PC-9 (cell line): ENCODE results near the gene SYNRG. TPM values are rescaled to one million over a fixed set of nuclear protein-coding genes. Genes with fewer than 3 reads are reported as not detected.
A peak's percentile ranks its signal among the peaks of the same experiment; 100 is the strongest.

ENCODE experiments used
- BruUV-seq: library from RNA; stranded (reverse); fragments of 400-500 nt; replicated peaks from 2 replicates; lab custom pipeline; 2021; lab: Mats Ljungman, UMichigan
- CTCF ChIA-PET: fragments of 300-600 bp; sonication (Branson Sonifier 250); formaldehyde crosslinking; loops from one replicate; lab custom pipeline; 2022; ENCODE audit warnings: antibody characterized with exemption; lab: Charles Lee
- POLR2A ChIA-PET: fragments of 300-600 bp; sonication (Branson Sonifier 250); formaldehyde crosslinking; loops from one replicate; lab custom pipeline; 2022; ENCODE audit warnings: antibody characterized with exemption; ENCODE audit not compliant: unreplicated experiment; lab: Charles Lee
- DNase-seq, 2 experiments: peaks; one replicate each; pipeline versions ENCODE4 v3.0.0 to v3.0.0-alpha.2; 2015 to 2022; ENCODE audit warnings: mixed read lengths in 1 of 2
- H2AFZ ChIP-seq: fragments of 200-600 bp; sonication (generic); 2 replicates; pipeline ENCODE4 v1.8.1; 2017; ENCODE audit warnings: antibody characterized with exemption
- H3F3A ChIP-seq: fragments of 200-600 bp; sonication (generic); 2 replicates; pipeline ENCODE4 v1.8.1; 2017; ENCODE audit warnings: antibody characterized with exemption, mild to moderate bottlenecking, low read depth; ENCODE audit not compliant: insufficient read depth
- H3K27ac ChIP-seq: fragments of 200-600 bp; sonication (generic); 2 replicates; pipeline ENCODE4 v1.6.1; 2016; ENCODE audit warnings: mixed run types
- H3K27me3 ChIP-seq: fragments of 200-600 bp; sonication (generic); 2 replicates; pipeline ENCODE4 v1.6.1; 2016; ENCODE audit warnings: low read depth, mixed run types; ENCODE audit not compliant: insufficient read depth
- H3K36me3 ChIP-seq: fragments of 200-600 bp; sonication (generic); 2 replicates; pipeline ENCODE4 v1.6.1; 2016; ENCODE audit warnings: low read depth, mixed run types
- H3K4me1 ChIP-seq: fragments of 200-600 bp; sonication (generic); replicated peaks from 2 replicates; pipeline ENCODE4 v1.6.1; 2016; ENCODE audit warnings: mixed run types; ENCODE audit not compliant: insufficient read depth
- H3K4me2 ChIP-seq: fragments of 200-600 bp; sonication (generic); 2 replicates; pipeline ENCODE4 v1.6.1; 2017; ENCODE audit warnings: mixed run types
- H3K4me3 ChIP-seq: fragments of 200-600 bp; sonication (generic); 2 replicates; pipeline ENCODE4 v1.6.1; 2016; ENCODE audit warnings: mixed run types
- H3K79me2 ChIP-seq: fragments of 200-600 bp; sonication (generic); 2 replicates; pipeline ENCODE4 v1.6.1; 2017; ENCODE audit warnings: low read depth, mixed run types
- H3K9me2 ChIP-seq: fragments of 200-600 bp; sonication (generic); 2 replicates; pipeline ENCODE4 v1.8.1; 2017; ENCODE audit warnings: mild to moderate bottlenecking; ENCODE audit not compliant: insufficient read depth
- H3K9me3 ChIP-seq: fragments of 200-600 bp; sonication (generic); 2 replicates; pipeline ENCODE4 v1.8.1; 2016; ENCODE audit warnings: low read depth; ENCODE audit not compliant: insufficient read depth
- H4K20me1 ChIP-seq: fragments of 200-600 bp; sonication (generic); 2 replicates; pipeline ENCODE4 v1.8.1; 2017; ENCODE audit not compliant: insufficient read depth
- EZH2 ChIP-seq: fragments of 200-600 bp; sonication (generic); IDR thresholded peaks from 2 replicates; pipeline ENCODE4 v1.8.0; 2017; ENCODE audit warnings: antibody characterized with exemption, low read depth
- intact Hi-C: fragments of 100-400 bp; cut with micrococcal nuclease; formaldehyde crosslinking; loops from one replicate; pipeline ENCODE4 v1.10.0; 2022; ENCODE audit not compliant: unreplicated experiment
- total RNA-seq: library from RNA; stranded (reverse); gene quantifications from 2 replicates; pipeline ENCODE4 v1.2.3, GENCODE V29; 2021
- TF ChIP-seq, protein P1 (sequence below): fragments of 200-600 bp; sonication (generic); conservative IDR thresholded peaks from 2 replicates; pipeline ENCODE4 v1.6.1; 2017; ENCODE audit warnings: mixed run types, antibody characterized with exemption, mild to moderate bottlenecking, moderate library complexity

SYNRG gene
- total RNA-seq, 1 experiment from 2014 or later = 28.9 TPM

DNA sequence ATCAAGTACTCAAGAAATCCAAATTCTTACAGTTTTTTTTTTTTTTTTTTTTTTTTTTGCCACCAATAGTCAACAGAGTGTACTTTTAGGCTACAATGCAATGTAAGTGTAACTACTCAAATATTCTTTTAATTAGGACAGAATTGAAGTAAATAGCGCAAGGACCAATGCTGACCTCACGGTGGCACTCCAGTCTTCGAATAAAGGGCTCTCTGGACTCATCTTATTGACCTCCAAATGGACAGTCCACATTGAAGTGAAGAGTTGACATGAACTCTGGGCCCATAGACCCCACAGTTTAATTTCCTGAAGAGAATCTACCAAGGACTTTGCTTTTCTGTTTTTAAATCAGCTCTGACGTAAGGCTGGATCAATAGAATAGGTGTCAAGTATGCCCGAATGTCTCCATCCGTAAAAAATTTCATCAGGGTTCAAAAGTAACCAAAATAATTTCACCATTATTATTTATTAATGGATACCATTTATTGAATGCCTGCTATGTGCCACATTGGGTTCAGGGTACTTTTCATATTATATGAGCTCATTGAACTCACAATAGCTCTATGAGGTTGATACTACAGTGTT, 41.3 kb upstream of the SYNRG start:
- intact Hi-C loops = loop anchor here (1.0 kb wide), 2 partner anchors 121 to 166 kb away; no protein-coding TSS in a partner anchor
- Histone ChIP-seq H3K79me2 (no peaks in the 10 kb centered on the region), H3K4me1 (peaks cover 11% of the 10 kb centered on the region), H3K9me3 (no peaks in the 10 kb centered on the region), H3F3A (no peaks in the 10 kb centered on the region), H3K9me2 (no peaks in the 10 kb centered on the region), H3K27ac (no peak overlapping the region), H3K36me3 (no peaks in the 10 kb centered on the region), H3K4me2 (no peak overlapping the region), H4K20me1 (no peaks in the 10 kb centered on the region), H2AFZ (no peak overlapping the region), H3K4me3 (no peak overlapping the region), H3K27me3 (no peaks in the 10 kb centered on the region)
- TF ChIP-seq EZH2 = no peak
- TF ChIP-seq, protein P1, sequence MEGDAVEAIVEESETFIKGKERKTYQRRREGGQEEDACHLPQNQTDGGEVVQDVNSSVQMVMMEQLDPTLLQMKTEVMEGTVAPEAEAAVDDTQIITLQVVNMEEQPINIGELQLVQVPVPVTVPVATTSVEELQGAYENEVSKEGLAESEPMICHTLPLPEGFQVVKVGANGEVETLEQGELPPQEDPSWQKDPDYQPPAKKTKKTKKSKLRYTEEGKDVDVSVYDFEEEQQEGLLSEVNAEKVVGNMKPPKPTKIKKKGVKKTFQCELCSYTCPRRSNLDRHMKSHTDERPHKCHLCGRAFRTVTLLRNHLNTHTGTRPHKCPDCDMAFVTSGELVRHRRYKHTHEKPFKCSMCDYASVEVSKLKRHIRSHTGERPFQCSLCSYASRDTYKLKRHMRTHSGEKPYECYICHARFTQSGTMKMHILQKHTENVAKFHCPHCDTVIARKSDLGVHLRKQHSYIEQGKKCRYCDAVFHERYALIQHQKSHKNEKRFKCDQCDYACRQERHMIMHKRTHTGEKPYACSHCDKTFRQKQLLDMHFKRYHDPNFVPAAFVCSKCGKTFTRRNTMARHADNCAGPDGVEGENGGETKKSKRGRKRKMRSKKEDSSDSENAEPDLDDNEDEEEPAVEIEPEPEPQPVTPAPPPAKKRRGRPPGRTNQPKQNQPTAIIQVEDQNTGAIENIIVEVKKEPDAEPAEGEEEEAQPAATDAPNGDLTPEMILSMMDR = peak; percentile 68
- POLR2A ChIA-PET = no interaction called here
- CTCF ChIA-PET = interaction anchor here (0.6 to 1.5 kb wide), 5 partner anchors 80 to 929 kb away, joined by 5 to 22 read pairs (median 6); no protein-coding TSS in a partner anchor
- DNase-seq = peak; percentile 19 to 48
- no TSS peak for BruUV-seq

DNA sequence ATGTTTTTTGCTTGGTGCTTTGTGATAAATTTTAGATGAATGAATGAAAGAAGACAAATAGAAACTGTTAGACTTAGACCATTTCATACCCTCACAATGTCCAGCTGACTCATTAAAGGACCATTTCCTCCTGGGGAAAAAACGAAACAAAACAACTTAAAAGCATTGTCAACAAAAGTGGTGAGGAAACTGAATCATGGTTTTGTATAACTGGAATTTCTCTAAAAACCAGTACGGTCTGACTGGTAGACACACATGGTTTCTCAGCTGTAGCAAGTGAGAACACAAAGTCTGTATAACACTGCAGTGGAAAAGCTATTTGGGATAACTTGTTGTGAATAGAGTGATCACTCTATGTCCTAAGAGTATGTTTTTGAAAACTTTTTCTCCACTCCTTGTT, 39.3 kb upstream of the SYNRG start:
- ChIA-PET CTCF (interaction anchor here (0.6 kb wide), 1 partner anchor 167 kb away, joined by 5 read pairs; no protein-coding TSS in a partner anchor), POLR2A (interaction anchor here (0.7 kb wide), 1 partner anchor 137 kb away, joined by 4 read pairs; no protein-coding TSS in a partner anchor)
- intact Hi-C loops = no loop called here
- Histone ChIP-seq H3F3A (no peaks in the 10 kb centered on the region), H3K27ac (no peak overlapping the region), H3K4me1 (peaks cover 16% of the 10 kb centered on the region), H3K4me2 (peak overlapping the region; percentile 34), H3K9me3 (no peaks in the 10 kb centered on the region), H3K9me2 (no peaks in the 10 kb centered on the region), H3K4me3 (no peak overlapping the region), H3K27me3 (no peaks in the 10 kb centered on the region), H3K79me2 (no peaks in the 10 kb centered on the region), H4K20me1 (no peaks in the 10 kb centered on the region), H3K36me3 (no peaks in the 10 kb centered on the region), H2AFZ (peak overlapping the region; percentile 58)
- no TSS peak for BruUV-seq
- DNase-seq = peak in 1 of 2 experiments; percentile 51
- no peak for TF ChIP-seq EZH2
- TF ChIP-seq, protein P1 = no peak

DNA sequence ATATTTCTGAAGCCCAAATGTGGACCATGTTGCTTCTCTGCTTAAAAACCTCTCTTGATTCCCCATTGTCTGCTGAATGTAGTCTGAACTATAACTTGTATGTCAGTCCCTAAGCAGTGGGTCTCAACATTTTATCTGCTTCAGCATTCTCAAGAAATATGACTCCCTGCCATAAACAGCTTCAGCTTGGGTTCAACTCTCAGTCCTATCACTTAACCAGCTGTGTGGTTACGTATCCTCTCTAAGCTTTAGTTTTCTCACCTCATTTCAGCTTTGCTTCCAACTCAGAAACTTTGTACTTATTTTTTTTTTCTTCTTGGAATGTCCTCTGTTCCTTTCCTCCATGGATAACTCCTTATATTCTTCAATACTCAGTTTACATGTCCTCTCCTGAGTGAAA, 38.6 kb upstream of the SYNRG start:
- no peaks in the 10 kb centered on the region for H4K20me1 ChIP-seq
- H3K36me3 ChIP-seq = no peaks in the 10 kb centered on the region
- H3K27me3 ChIP-seq = no peaks in the 10 kb centered on the region
- TF ChIP-seq, protein P1 = no peak
- no peak for TF ChIP-seq EZH2
- peaks cover 16% of the 10 kb centered on the region for H3K4me1 ChIP-seq
- no TSS peak for BruUV-seq
- H2AFZ ChIP-seq = no peak overlapping the region
- ChIA-PET POLR2A (no interaction called here), CTCF (no interaction called here)
- H3K9me3 ChIP-seq = no peaks in the 10 kb centered on the region
- peaks cover 3% of the 10 kb centered on the region for H3K79me2 ChIP-seq
- no peak overlapping the region for H3K4me2 ChIP-seq
- H3K9me2 ChIP-seq = no peaks in the 10 kb centered on the region
- no peaks in the 10 kb centered on the region for H3F3A ChIP-seq
- H3K27ac ChIP-seq = no peak overlapping the region
- DNase-seq = no peak
- intact Hi-C loops = no loop called here
- no peak overlapping the region for H3K4me3 ChIP-seq
